DMS153 treated with DMSO at 0.1 percent for 48 hours (cell line): ENCODE data around the gene STMN3.
A peak's percentile ranks its signal among the peaks of the same experiment; 100 is the strongest.
"Not testable (repeated sequence)": the region's sequence is repeated elsewhere in the genome, so short reads cannot be mapped to it uniquely, and the experiment has no call there.

ENCODE experiments used
- DNase-seq: peaks from one replicate; lab custom pipeline; 2025; ENCODE audit not compliant: unreplicated experiment; lab: John Stamatoyannopoulos, UW

Gene STMN3

DNA sequence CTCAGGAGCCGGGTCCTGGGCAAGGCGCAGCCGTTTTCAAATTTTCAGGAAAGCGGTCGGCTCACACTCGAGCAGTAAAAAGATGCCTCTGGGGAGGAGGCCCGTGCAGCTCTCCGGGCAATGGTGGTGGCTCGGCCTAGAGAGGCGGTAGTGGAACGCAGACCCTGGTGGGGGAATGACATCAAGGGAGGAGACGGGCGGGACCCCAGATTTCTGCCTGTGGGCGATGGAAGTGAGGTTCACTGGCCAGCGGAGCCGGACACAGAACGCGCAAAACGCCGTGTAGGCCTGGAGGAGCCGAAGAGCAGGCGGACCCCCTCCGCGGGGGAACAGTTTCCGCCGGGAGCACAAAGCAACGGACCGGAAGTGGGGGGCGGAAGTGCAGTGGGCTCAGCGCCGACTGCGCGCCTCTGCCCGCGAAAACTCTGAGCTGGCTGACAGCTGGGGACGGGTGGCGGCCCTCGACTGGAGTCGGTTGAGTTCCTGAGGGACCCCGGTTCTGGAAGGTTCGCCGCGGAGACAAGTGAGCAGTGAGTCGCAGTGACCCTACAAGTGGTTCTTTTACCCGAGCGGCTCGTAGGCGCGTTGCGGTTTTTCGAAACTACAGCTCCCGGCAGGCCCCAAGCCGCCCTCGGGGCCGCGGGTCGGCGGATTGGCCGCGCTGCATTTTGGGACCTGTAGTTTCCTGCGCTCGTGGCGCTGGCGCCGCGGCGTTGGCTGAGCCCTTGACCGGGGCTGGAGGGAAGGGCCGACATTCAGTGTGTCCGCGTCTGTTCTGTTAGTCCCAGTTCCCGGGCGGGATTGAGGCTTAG, 4.9 kb upstream of the STMN3 start, which contains the start of gene RTEL1:
Gene RTEL1 (plus strand): TSS at position 376 of the 812 bp plus-strand sequence. CDS start 1,091 bp downstream, outside the sequence.
- peak; percentile 87 for DNase-seq

DNA sequence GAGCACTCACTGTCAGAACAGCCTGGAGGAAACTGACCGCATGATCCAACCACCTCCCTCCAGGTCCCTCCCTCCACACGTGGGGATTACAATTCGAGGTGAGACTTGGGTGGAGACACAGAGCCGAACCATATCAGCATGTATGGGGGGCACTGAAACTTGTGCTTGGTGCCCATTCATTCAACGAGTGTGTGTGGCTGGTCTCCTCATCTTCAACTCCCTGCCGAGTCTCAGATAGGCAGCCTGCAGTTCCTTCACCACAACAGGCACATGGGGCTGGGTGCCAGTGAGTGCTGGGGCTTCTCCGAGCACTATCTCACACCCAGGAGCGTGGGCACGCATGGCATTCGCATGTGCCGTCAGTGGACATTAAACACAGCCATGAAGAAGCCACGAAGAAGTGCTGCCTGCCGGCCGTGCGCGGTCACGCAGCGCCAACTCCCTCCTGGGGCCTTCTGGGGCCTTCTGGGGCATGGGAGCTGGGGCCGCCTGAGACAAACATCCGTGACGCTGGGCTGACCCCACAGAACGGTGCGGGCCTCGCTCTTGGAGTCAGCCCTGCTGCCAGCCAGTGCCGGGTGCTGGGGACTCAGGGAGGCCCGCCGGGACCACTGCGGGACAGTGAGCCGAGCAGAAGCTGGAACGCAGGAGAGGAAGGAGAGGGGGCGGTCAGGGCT, 4.2 kb upstream of the STMN3 start:
- DNase-seq: no peak

DNA sequence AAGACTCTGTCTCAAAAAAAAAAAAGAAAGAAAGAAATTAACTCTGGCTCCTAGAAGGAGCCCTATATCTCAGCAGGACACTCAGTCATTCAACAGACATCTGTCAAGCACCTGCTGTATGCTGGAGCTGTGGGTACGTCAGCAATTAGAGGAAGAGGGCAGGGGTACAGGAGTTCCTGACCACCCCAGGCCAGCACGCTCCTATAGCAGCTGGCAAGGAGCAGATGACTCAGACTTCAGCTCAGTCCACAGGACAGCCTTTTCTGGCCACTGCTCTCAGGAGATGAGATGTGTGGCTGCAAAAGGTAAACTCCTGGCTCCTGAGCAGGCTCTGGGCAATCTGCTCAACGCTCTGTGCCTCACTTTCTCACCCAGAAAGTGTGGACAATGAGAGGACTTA, 3.2 kb upstream of the STMN3 start:
- no peak for DNase-seq

DNA sequence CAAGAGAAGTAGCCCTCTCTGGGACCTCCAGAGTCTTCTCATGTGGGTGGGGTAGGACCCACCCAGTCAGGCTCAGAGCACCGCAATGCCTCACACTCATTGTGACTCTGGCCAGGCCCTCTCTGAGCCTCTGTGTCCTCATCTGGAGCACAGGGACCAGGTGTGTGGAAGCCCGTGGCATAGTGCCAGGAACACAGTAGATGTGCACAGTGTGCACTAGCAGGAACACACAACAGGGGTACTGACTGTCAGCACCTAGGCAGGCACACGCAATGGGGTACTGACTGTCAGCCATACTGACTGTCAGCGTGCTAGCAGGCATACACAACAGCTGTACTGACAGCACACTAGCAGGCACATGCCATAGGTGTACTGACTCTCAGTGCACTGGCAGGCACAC, 2.0 kb upstream of the STMN3 start:
- no peak for DNase-seq

DNA sequence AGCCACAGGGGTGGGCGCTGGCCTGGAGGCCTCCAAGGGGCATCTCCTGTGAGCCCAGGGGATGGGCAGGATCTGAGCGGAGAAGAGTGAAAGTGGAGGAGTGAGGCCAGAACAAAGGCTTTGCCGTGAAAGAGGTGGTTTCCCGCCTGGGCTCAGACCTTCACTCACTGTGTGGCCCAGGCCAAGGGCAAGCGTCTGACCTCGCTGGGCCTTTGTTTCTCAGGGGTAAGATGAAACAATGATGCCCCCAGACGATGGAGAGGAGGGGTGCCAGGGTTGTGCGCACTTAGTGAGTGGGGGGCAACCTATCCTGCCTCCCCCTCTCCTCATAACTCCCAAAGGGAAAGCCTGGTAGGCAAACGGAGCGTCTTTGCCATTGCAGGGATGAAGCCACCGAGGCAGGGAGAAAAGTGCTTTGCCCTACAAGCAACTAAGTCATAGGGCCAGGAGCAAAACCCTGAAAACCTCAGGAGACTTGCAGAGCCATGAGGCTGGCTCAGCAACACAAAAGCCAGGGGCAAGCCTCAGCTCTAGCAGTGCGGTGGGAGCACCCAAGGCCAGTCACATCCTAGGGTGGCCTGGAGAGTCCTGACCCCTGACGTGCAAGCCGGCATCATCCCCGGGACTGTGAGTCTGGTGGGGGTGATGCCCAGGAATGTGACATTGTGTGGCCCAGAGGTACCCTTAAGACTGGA, 897 bp upstream of the STMN3 start:
- no peak for DNase-seq

DNA sequence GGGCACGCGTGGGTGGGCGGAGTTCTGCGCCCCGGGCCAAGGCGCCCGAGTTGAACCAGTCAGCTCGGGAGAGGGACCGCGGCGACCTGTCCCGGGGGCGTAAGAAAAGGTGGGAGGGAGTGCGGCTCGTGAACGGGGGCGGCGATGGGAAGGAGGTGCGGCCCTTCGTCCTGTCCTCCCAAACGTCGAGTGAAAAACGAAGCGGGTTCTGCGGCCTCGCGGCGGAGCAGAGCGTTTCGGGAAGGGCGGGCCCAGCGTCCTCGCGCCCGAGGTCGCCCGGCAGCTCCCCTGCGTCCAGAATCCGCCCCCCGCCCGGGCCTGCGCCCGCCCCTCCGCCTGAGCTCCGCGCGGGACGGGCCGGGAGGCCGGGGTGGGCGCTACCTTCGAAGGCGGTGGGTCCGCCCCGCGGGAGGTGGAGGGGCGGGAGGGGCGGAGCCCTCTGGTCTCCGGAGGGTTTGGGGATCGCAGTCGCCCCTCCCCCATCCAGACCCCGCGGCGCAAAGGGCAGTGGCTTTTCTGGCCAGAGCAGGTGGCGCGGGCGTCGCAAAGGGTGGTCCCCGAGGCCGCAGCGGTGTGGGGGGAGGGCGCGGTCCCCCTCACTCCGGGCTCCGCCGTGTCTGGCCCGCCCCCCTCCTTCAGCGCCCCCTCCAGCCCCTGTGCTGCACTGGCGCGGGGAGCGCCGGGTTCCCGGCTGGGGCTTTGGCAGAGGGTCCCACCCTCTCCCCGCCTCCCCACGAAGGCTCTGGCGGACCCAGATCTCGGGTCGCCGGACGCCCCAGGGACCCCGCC, 838 bp downstream of the STMN3 start:
- DNase-seq: no peak

DNA sequence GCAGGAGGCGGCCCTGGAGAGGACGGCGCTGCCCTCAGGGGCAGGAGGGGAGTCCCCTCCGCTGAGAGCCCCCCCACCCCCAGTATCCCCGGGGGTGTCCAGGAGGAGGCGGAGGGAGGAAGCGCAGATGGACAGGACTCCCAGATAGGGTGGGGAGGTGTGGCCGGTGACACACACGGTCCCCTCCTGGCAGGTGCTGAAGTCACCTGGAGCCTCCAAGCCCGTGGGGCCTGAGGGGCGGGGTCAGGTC, 1.4 kb downstream of the STMN3 start:
- no peak for DNase-seq

DNA sequence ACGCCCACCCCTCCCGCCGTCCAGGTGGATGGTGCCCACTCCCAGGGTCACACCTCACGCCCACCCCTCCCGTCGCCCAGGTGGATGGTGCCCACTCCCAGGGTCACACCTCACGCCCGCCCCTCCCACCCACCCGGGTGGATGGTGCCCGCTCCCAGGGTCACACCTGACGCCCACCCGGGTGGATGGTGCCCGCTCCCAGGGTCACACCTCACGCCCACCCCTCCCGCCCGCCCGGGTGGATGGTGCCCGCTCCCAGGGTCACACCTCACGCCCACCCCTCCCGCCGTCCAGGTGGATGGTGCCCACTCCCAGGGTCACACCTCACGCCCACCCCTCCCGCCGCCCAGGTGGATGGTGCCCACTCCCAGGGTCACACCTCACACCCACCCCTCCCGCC, 2.7 kb downstream of the STMN3 start:
- not testable (repeated sequence) for DNase-seq

DNA sequence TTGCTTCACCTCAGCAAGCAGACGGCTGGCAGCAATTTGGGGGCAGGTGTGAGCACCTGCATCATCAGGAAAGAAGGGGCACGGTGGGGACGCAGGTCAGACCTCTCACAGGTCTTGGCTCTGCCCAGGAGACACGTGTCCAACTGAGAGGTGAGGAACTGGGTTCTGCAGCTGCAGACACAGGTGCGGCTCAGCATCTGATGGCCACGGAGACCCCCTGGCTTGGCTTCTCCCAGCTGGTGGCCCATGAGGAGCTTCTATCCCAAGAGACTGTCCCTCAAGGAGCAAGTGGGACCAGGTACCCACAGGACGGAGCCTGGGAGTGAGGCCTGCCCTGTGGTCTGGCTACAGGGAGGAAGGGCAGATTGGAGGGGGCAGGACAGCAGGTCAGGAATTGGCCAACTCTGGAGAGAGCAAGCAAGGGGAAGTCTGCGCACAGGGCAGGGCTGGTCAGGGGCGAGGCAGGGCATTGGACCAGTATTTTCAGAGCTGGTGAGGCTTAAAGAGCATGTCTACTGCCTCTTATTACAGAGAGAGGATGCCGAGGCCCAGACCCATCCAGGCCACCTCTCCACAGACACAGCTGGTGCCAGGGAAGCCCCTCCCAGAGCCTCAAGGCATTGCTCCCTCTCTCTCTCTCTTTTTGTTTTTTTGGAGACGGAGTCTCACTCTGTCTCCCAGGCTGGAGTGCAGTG, 4.2 kb downstream of the STMN3 start:
- DNase-seq: no peak

DNA sequence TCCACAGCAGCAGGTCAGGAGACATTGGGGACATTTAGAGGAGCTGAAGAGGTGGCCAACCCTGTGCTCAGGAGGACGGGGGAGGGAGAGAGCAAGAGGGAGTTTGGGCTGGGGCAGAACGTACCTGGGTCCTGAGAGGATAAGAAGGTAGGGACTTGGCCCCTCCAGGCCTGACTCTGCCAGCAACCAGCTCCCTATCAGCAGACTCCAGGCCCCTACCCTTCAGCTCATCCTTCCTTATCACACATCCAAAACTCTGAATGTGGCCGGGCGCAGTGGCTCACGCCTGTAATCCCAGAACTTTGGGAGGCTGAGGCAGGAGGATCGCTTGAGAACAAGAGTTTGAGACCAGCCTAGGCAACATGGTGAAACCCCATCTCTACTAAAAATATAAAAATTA, 5.0 kb downstream of the STMN3 start:
- DNase-seq: no peak

DNA sequence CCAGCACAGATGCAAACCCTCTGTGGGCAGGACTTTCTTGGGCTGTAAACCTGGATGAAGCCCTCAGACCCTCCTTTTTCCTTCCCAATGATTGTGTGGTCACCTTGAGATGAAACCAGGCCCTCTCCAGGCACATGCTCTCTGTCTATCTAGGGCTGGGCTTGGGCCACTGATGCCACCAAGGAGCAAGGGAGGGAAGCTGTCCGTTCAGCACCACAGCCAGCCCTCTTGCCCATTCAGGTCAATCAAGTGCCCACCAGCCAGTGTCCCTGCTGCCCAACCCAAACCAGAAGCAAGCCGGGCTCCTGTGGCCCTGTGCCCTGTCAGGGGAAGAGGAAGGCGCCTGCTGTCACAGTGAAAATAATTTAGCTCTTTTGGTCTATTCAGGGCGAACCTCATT, 8.0 kb downstream of the STMN3 start:
- no peak for DNase-seq

DNA sequence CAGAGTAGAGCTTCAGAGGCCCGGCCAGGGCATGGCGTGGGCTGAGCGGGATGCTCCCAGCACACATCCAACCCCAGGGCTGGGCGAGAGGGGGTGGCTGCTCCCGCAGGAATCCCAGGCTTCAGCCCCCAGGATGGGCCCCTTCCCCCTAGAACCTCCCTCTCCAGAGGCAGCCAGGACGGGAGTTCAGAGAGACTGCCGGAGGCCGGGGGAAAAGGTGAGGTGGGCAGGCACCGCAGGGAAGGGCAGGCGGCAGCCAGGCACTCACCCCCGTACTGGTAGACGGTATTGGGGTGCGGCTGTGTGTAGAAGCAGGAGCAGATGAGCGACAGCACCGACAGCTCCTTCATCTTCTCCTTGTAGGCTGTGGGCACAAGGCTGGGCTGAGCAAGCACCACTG, 9.3 kb downstream of the STMN3 start:
- no peak for DNase-seq

DNA sequence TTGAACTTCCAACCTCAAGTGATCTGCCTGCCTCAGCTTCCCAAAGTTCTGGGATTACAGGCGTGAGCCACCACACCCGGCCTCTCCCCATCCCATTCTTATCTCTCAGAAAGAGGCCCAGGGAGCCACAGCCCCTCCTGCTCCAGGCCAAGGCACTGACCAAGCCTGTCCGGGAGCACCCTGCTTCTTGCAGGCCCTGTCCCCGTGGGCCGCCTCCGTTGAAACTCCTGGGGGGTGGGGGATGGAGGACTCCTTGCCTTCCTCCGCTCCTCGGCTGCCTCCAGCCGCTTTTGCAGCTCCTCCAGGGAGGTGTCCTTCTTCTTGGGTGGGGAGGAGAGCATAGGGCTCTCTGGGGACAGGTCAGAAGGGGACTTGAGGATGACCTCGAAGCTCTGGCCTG, 9.7 kb downstream of the STMN3 start:
- DNase-seq: no peak

DNA sequence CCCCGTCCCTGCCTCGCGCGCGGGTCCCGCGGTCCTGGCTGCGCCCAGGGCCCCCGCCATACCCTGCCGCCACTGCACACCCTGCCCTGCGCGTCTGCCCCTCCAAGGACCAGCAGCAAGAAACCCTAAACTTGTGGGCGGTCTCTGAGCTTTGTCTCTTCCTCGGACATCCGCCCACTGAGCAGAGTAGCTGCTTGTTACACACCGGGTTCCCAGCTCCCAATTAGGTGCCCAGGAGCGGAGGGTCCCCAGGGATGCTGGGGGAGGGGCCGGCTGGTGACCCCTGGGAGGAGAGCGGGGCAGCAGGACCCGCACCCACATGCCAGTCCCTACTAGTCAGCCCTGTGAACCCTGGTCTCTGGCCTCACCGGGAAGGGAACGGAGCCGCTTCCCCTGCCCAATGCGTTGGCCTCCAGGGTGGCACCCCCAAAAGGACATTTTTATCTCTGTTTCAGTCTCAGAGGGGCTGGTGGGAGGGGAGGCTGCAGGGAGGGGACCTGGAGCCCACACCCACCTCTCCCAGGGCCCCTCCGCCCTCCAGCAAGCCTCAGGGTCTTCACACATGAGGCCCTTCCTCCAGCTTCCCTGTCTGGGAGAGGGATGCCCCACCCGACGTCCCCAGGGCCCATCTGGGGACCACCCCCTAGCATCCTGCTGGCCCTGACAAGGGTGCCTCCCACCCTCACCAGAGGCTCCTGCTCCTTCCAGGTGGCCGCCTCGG, 10.5 kb downstream of the STMN3 start:
- no peak for DNase-seq

DNA sequence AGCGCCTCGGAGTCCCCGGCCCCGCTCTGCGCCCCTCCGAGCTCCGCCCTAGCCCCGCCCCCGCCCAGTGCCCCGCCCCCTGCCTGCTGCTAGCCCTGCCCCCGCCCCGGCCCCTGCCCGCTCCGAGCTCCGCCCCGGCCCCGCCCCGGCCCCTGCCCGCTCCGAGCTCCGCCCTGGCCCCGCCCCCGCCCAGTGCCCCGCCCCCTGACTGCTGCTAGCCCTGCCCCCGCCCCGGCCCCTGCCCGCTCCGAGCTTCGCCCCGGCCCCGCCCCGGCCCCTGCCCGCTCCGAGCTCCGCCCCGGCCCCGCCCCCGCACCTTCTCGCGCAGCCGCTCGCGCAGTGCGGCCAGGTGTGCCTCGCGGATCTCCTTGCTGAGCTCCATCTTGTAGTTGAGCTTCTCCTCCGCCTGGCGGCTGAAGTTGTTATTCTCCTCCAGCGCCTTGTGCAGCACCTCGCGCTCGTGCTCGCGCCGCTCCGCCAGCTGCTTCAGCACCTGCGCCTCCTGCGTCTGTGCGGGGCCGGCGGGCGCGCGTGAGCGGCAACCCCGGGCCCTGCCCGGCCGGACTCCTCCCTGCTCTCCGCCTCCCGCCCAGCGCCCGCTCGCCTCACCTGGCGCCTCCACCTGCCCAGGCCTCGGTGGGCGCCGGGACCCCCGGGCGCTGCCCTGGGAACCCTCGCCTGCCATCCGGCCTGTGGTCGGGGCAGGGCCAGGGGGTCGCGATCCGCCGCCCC, 11.3 kb downstream of the STMN3 start:
- DNase-seq: peak; percentile 67

DNA sequence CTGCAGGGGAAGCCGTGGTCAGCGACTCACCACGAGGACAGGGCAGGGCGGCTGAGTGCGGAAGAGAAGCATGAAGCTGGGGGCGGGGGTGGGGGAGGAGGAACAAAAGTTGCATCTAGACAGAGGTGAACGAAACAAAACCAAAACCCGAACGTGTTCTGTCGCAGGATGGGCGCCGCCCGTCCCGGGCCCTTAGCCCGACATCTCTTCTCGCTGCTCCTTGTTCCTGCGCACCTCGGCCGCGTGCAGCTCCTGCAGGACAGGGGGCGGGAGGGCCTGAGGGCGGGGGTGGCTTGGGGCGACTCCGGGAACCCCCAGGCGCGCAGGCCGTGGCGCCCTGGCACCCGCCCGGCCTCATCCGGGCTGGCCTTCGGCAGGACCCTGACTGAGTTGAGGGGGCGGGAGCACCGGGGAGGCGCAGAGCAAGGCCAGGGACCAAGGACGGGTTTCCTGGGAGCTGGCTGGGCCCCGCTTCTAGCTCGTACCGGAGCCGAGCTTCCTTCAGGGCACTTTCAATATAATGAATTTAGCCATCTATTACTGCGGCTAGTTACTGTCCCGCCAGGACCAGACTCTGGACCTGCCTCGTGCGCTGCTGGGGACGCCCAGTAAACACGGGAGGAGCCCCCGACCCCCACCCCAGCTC, 12.0 kb downstream of the STMN3 start:
- no peak for DNase-seq

DNA sequence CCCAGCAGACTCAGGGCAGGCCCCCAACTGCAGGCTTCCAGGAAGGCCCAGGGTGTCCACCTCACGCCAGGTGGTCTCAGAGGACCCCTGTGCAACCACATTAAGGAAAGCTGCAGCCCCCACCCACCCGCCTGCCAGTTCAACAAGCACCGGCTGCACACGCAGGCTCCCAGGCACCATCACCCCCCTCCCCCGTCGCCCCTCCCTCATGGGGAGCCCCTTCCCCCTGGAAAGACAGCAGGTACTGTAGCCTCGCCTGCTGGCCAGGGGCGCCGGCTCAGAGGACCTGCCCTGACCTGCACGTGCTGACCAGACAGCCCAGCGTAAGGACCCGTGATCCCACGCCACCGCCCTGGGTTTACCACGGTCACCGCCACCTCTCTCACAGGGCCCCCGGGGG, 12.5 kb downstream of the STMN3 start:
- DNase-seq: not testable (repeated sequence)

DNA sequence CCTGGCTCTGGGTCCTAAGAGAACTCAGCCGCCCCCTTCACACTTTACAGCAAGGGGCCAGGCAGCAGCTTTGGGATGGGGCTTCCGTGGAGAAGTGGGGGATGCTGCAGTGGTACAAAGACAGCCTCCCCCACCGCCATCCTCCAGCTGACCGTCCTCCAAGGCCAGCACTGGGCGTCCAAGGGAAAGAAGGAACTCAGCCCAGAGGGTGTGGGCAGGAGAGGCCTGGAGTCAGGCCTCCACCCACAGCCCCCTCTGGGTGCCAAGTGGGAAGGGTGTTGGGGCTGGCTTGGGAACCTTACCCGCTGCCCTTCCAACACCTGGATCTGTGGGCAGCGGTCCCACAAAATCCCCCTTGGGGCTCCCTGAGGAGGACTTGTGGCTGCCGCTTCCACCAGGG, 13.1 kb downstream of the STMN3 start:
- DNase-seq: no peak
